ACHN (cell line): ENCODE results near the gene ERBB4.
"Not testable (repeated sequence)": the region's sequence is repeated elsewhere in the genome, so short reads cannot be mapped to it uniquely, and the experiment has no call there.

Source experiments
- DNase-seq: peaks from one replicate; pipeline ENCODE4 v3.0.0-alpha.2; 2015
- in situ Hi-C: cut with HindIII; loops from 2 replicates; pipeline ENCODE4 v1.10.0; 2017; ENCODE audit warnings: low sequenced_read_pairs, low pct_ligation_motif_present, low pct_unique_long_range_greater_than_20kb

The ERBB4 gene

DNA sequence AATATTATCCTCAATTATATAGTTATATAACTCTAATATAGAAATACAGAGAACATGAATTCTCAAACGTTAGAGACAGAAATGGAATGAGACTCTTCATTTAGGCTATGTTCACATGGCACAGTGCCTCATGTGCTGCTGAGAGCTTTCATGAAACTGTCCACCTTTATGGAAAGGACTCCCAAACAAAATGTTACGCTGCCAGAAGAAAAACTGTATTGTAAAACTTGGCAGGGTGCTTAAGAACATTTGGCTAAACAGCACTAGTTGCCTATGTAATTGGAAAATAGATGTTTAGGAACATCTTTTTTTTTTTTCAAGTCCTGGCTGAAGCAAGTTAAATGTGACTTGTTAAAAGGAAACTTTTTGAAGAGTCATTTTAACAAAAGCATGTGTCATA is 396.0 kb downstream of the ERBB4 start:
- no peak for DNase-seq
- in situ Hi-C loops: no loop called here

DNA sequence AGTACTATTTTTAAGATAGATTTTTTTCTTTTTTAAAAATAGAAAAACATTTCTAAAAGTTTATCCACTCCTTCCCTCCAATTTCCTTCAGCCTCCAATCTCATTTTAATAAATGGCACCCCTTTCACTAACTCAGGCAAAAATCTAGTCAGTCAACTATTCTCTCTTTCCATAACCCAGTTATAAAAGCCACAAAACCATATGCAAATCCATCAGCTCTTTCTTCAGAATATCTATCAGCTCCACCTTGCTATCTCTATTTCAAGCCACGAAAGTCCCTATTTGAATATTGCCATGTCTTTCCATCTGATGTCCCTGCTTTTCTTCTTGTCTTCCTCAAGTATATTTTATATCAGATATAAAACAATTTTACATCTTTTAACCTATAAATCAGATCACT is 397.1 kb downstream of the ERBB4 start:
- in situ Hi-C loops: no loop called here
- no peak for DNase-seq

DNA sequence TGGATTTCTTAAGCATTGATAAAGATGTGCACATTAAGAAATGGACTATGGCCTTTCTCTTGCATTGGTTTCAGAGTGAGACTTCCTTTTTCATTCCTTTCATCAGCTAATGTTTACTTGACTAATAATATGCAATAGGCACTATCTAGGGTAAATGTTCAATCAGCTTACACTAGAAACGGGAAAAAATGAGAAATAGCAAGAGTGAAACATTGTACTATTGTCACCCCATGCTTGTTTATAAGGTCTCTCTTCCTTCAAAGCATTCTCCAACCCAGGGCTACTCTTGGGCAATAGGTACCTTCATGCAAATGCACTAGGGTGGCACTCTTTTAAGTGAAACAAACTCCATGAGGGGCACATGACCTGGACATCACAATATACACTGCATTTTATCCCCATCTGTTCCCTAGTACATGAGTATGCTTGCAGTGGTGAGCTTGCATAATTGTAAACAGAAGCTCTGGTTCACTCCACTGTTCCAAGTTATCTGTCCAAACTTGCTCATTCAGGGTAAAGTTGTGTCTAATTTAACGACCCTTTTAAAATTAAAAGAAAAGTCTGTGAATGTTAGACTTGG is 402.3 kb downstream of the ERBB4 start:
- no peak for DNase-seq
- in situ Hi-C loops: no loop called here

DNA sequence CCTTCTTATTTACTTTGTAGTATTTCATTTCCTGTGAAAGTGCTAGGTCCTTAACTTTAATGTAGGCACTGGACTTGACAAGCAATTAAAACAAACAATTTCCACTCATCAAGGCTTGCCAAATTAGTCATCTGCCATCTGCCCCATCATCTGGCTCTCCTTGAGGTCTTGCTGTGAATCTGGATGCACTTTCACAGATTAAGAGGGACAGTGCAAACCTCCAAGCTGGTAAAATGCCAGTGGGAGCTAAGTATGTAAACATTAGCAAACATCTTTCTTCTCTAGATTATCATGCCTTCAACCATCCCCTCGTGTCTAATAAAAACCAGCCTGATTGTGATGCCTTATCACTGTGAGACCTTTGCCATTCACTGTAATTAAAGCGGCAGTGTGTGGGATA is 402.9 kb downstream of the ERBB4 start:
- in situ Hi-C loops: no loop called here
- no peak for DNase-seq

DNA sequence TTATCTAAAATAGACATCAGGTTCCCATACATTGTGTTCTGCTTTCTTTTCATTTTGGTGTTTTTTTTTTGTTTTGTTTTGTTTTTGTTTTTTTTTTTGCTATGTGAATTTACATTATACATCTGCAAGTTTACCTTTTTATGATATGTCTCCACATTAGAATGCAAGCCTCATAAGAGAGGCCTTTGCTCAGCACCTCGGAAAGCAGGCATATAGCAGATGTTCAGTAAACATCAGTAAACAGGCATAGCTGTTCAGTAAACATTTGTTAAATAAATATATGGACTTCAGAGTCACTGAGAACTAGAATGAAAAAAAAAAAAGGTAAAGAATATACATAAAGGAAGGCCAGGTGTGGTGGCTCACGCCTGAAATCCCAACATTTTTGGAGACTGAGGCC is 405.3 kb downstream of the ERBB4 start:
- in situ Hi-C loops: no loop called here
- no peak for DNase-seq

DNA sequence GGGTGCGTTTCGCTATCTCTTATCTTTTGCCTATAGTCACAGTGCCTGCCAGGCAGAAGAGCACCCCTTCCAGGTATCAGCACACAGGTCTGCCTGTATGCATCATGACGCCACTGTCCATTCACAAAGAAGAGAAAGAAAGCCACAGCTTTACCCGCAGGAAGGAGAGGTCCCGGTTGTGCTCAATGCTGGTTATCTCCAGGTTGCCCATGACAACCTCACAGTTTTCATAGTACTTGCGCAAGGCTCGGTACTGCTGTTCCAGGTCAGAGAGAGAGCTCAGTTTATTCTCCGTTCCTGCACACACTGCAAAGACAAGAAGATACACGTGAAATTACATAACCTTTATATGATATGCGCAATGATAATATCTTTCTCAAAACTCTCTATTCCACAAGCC is 414.0 kb downstream of the ERBB4 start:
- in situ Hi-C loops: no loop called here
- no peak for DNase-seq

DNA sequence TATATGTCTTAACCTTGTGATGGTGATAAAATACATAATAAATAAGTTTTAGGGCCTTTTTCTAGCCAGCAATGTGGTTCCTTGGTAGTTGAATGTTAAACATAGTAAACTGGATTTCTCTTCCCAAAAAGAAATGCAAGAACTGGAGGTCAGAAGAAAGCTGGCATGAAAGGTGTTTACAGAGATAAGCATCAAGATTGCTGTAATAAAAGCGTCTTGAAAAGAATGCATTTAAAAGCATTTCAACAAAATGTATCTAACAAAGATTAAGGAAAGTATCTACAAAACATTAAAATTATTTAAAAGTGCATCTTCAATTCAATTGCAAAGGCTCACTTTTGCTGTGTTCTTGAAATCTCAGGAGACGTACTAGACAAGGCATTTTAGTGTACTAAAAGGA is 419.0 kb downstream of the ERBB4 start:
- DNase-seq: no peak
- in situ Hi-C loops: no loop called here

DNA sequence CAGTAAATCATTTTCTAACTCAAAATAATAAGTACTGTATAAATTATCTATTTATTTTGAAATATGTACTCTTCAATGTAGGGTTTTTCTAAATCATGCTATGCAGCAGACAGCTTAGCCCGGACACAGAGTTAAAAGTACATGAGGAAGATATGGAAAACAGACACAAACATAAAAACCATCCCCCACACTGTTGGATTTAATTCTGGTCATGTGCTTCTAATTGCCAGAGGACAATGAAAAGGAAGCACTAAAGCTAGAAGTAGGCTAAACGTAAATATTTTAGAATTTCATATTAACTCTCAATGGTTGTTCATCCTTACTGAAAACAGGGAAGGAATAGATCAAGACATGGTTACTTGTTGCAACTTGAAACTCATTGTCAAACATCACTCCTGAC is 420.7 kb downstream of the ERBB4 start:
- no peak for DNase-seq
- in situ Hi-C loops: no loop called here

DNA sequence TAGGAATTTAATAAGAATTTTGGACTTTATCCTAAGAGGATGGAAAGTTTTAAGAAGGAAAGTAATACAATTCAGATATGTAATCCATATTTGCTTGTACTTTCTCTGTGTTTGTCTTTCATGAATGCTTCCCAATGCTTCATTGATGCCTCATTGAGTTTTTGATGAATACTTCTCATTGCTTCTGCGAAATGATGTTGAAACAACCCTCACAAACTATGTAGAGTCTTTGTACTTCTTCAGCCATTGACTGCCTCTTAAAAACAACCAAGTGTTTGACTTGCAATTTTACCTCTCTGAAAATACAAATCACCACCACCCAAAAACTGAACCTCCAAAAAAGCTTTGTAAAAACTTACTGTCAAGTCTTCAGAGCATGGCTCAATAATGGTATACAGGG is 424.1 kb downstream of the ERBB4 start:
- DNase-seq: no peak
- in situ Hi-C loops: no loop called here

DNA sequence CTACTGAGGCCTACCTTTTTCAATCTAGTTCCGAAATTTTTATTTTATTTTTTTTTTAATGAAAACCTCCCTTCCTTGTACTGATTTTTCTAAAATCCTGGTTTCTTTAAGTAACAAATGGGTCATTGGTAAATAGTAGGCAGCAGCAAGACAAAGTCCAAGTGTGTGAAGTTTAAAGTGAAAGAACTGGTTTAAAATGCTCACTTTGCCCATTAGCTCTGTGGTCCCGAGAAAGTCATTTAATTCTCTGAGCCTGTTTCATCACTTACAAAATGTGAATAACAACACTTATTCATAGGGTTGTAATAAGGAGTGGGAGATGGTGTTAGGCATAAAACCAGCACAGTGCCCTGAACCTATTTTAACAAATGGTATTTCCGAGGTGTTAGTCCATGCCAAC is 426.2 kb downstream of the ERBB4 start:
- no peak for DNase-seq
- in situ Hi-C loops: no loop called here

DNA sequence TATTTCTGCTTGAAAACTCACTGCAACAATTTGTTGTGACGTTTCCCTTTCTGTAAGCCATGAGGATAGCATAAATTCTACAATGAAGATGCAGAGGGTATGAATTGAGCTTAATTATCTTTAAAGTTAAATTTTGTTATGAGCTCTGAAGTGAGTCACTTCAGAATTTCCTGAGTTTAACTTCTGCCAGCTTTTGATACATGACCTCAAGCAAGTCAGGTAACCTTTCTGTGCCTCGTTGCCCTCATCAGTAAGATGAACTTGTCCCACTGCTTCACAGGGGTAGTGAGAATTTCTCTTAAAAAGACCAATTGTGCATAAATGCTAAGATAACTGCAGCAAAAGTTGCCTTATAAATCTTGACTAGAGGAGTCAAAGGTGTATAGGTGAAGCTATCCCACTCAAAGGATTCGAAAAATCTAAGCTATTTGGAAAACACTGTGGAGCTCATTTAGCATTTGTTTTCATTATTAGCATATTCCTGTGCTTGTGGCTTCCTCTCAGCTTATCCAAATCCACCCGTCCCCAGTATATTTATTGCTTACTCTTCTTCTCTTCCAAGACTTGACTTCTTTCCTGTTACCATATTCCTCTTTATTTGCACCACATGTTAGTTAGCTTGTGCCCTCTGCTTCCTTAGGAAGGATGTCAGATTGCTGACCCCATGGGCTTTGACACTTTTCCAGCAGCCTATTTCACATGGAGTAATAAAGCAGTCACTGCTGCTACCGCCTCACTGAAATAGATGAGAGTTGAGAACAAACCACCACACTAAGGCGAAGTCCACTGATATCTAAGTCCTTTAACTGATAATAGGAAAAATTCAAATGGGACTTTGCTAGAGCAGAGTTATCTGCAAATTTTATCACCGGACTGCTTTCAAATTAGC is 428.6 kb downstream of the ERBB4 start:
- in situ Hi-C loops: no loop called here
- no peak for DNase-seq

DNA sequence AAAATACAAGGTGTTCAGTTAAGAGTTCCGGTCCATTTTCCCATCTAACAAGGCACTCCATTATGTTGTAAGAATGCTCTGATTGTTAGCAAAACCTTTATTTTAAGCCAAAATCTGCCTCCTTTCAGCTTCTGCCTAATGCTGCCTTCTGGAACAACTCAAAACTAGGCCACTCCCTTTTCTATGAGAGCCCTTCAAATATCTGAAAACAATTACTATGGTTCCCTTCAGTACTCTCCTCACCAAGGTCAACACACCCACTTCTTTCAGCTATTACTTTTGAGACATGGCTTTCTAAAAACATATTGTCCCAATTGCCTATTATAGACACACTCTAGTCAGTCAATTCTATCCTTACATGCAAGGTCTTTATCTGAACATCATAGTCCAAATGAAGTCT is 429.4 kb downstream of the ERBB4 start:
- DNase-seq: no peak
- in situ Hi-C loops: no loop called here

DNA sequence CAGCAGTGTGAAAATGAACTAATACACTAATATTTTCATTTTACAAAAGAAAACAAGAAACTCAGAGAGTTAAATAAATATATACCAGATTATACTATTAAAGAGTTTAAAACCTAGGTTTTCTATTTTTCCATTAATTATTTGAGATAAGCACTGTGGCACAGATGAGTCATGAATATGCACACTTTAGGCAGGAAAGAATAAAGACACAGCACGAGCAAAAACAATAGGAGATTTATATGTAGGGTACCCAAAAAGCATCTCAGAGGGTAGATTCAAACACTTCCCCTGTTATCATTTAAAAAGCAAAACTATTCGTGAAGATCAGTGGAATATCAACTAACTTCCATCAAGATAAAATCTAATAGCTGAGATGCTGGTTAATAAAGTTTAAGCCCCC is 430.6 kb downstream of the ERBB4 start:
- in situ Hi-C loops: no loop called here
- DNase-seq: no peak

DNA sequence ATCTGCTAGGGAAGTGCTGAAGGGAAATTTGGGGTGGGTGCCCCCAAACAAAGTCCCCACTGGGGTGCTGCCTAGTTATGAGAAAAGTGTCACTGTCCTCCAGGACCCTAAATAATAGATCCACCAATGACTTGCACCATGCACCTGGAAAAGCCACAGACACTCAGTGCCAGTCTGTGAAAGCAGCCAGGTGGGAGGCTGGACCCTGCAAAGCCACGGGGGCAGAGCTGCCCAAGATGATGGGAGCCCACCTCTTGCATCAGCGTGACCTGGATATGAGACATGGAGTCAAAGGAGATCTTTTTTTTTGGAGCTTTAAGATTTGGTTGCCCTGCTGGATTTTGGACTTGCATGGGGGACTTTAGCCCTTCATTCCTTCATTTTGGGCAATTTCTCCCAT is 431.6 kb downstream of the ERBB4 start:
- DNase-seq: no peak
- in situ Hi-C loops: no loop called here

DNA sequence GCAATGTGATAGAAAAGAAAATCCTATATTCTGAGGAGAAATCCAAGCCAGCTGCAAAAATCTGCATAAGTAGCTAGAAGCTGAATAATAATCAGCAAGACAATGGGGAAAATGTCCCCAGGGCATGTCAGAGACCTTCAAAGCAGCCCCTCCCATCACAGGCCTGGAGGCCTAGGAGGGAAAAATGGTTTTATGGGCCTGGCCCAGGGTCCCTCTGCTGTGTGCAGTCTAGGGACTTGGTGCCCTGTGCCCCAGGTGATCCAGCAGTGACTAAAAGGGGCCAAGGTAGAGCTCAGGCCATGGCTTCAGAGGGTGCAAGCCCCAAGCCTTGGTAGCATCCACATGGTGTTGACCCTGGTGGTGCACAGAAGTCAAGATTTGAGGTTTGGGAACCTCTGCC is 432.1 kb downstream of the ERBB4 start:
- DNase-seq, in situ Hi-C loops: not testable (repeated sequence)

DNA sequence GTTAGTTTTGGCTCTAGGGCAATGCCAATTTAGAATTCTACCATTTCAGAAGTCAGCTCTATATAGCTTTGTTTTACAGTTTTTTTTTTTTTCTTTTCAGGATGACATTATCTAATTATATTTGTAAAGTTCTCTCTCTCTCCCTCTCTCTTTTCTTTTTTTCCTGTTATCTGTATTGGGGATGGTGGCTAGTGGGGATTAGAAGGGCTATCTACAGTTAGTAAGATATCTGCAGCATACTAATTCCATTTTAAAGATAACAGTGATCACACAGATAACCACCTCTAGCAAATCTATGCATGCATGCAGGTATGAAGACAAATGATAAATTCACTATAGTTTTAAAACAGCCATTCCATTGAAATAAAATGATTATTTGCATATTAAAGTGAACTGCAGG is 438.9 kb downstream of the ERBB4 start:
- no peak for DNase-seq
- in situ Hi-C loops: no loop called here

DNA sequence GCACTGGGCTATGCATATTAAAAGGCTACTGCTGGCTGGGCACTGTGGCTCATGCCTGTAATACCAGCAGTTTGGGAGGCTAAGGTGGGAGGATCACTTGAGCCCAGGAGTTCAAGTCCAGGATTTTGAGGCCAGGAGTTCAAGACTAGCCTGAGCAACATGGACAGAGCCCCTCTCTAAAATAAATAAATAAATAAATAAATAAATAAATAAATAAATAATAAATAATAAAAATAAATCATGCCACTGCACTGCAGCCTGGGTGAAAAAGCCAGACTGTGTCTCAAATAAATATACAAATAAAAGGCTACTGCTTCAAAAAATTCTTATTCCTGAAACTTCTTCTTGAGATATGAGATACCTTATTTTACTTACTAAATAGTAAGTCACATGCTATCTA is 439.6 kb downstream of the ERBB4 start:
- no peak for DNase-seq
- in situ Hi-C loops: no loop called here

DNA sequence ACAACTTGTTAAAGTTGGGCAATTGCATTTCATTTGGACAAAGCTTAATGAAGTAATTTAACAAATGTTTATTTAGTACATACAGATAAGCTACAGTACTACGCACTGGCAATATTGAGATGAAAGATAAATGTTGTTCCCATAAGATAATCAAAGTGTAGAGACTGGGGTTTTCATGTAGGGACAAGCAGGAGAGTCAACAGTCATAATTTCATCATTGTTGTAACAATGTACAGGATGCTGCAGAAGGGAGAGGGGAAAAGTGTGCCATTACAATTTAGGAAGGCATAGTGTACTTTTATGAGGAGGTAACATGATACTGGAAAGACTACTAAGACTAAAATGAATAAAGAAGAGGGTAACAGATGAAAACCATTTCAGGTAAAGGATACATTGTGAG is 441.6 kb downstream of the ERBB4 start:
- in situ Hi-C loops: no loop called here

DNA sequence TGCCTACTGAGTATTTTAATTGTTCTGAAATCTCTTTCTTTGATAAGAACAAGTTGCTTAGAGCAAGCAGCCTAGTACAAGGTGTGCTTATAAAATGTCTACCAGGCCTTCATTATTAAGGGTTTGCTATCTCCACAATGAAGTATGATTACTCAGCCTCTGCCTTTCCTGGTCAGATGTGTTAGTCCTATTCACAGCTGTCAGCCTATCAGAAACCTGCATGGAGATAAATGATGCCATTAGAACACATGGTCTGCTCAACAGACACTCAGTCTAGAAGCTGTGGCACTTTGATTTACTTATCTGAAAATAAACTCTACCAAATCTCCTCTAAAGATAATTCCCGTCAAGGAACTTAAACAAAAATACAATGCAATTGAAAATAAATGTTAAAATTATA is 448.7 kb downstream of the ERBB4 start:
- DNase-seq: no peak
- in situ Hi-C loops: no loop called here

More for the DNA sequence above, 441.6 kb downstream of the ERBB4 start:
- DNase-seq: no peak

DNA sequence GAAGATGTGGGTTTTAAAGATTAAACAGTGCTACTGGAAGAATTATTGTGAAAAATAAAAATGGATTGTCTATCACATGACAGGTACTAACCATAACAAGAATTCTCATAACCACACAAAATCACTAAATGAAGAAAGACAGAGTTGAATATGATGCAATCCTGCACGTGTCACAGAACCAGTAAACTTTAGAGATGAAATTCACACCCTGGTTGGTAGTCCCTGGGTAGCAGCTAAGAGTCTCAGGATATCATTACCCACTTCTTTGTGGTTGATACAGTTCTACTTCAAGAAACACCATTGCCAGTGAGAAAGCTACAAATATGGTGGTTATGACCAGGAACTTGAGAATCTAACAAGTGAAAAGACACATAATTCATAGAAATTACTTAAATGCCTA is 450.2 kb downstream of the ERBB4 start:
- in situ Hi-C loops: no loop called here
- DNase-seq: no peak
